H9 (cell line): Measurements from ENCODE around the gene PTCSC3. TPM values are rescaled to one million over a fixed set of nuclear protein-coding genes. Genes with fewer than 3 reads are reported as not detected.

ENCODE experiments used
- DNase-seq: peaks from one replicate; pipeline ENCODE4 v3.0.0-alpha.2; 2017
- H2AFZ ChIP-seq: one replicate; pipeline ENCODE4 v1.6.1; 2013; ENCODE audit warnings: mild to moderate bottlenecking, low read length, control low read depth, moderate library complexity
- H2AK5ac ChIP-seq: 2 replicates; pipeline ENCODE4 v1.6.1; 2013; ENCODE audit warnings: low read length, control low read depth, mixed read lengths; ENCODE audit not compliant: insufficient read length
- H2BK120ac ChIP-seq: one replicate; pipeline ENCODE4 v1.6.1; 2013; ENCODE audit warnings: low read depth, mild to moderate bottlenecking, low read length, control low read depth, inconsistent platforms; ENCODE audit not compliant: poor library complexity, severe bottlenecking
- H2BK12ac ChIP-seq: 2 replicates; pipeline ENCODE4 v1.6.1; 2013; ENCODE audit warnings: low read length, control low read depth, mixed read lengths, low read depth; ENCODE audit not compliant: insufficient read length
- H2BK15ac ChIP-seq: 2 replicates; pipeline ENCODE4 v1.6.1; 2013; ENCODE audit warnings: low read depth, low read length, control low read depth
- H2BK20ac ChIP-seq: one replicate; pipeline ENCODE4 v1.6.1; 2013; ENCODE audit warnings: low read depth, mild to moderate bottlenecking, low read length, control low read depth, inconsistent platforms; ENCODE audit not compliant: poor library complexity, severe bottlenecking
- H2BK5ac ChIP-seq: 2 replicates; pipeline ENCODE4 v1.6.1; 2013; ENCODE audit warnings: low read length, control low read depth, mixed read lengths; ENCODE audit not compliant: insufficient read length
- H3K14ac ChIP-seq: 2 replicates; pipeline ENCODE4 v1.6.1; 2013; ENCODE audit warnings: low read length, control low read depth; ENCODE audit not compliant: insufficient read depth
- H3K18ac ChIP-seq: 2 replicates; pipeline ENCODE4 v1.6.1; 2013; ENCODE audit warnings: low read depth, mild to moderate bottlenecking, mixed read lengths, low read length, control low read depth; ENCODE audit not compliant: insufficient read length
- H3K23ac ChIP-seq: 2 replicates; pipeline ENCODE4 v1.6.1; 2013; ENCODE audit warnings: low read length, control low read depth, mixed read lengths, low read depth; ENCODE audit not compliant: insufficient read length
- H3K23me2 ChIP-seq: 2 replicates; pipeline ENCODE4 v1.6.1; 2013; ENCODE audit warnings: low read depth, mild to moderate bottlenecking, mixed read lengths, low read length, control low read depth; ENCODE audit not compliant: insufficient read length, poor library complexity, severe bottlenecking
- H3K27ac ChIP-seq: 2 replicates; pipeline ENCODE4 v1.5.1; 2013; ENCODE audit warnings: low read length, control low read depth, mixed read lengths, low read depth; ENCODE audit not compliant: insufficient read length
- H3K27me3 ChIP-seq: 2 replicates; pipeline ENCODE4 v1.6.1; 2013; ENCODE audit warnings: low read length, control low read depth, inconsistent platforms; ENCODE audit not compliant: insufficient read depth
- H3K4ac ChIP-seq: 2 replicates; pipeline ENCODE4 v1.6.1; 2013; ENCODE audit warnings: low read depth, mild to moderate bottlenecking, control low read depth, inconsistent platforms, low read length, moderate library complexity
- H3K4me1 ChIP-seq: 2 replicates; pipeline ENCODE4 v1.6.1; 2013; ENCODE audit warnings: low read length, control low read depth, inconsistent platforms; ENCODE audit not compliant: insufficient read depth
- H3K4me2 ChIP-seq: 2 replicates; pipeline ENCODE4 v1.6.1; 2013; ENCODE audit warnings: low read length, control low read depth, mixed read lengths; ENCODE audit not compliant: insufficient read length, insufficient read depth
- H3K56ac ChIP-seq: 2 replicates; pipeline ENCODE4 v1.6.1; 2013; ENCODE audit warnings: low read depth, mild to moderate bottlenecking, mixed read lengths, low read length, control low read depth; ENCODE audit not compliant: insufficient read length
- H3K79me1 ChIP-seq: 2 replicates; pipeline ENCODE4 v1.6.1; 2013; ENCODE audit warnings: low read depth, mild to moderate bottlenecking, moderate library complexity, low read length, control low read depth, inconsistent platforms; ENCODE audit not compliant: insufficient read depth, poor library complexity, severe bottlenecking
- H3K79me2 ChIP-seq: 2 replicates; pipeline ENCODE4 v1.6.1; 2013; ENCODE audit warnings: low read length, control low read depth, inconsistent platforms; ENCODE audit not compliant: insufficient read depth
- H3K9ac ChIP-seq: 2 replicates; pipeline ENCODE4 v1.6.1; 2013; ENCODE audit warnings: low read length, control low read depth, mixed read lengths; ENCODE audit not compliant: insufficient read length; ENCODE audit errors: extremely low read depth
- H3K9me3 ChIP-seq: one replicate; pipeline ENCODE4 v1.6.1; 2013; ENCODE audit warnings: low read depth, low read length, inconsistent platforms; ENCODE audit not compliant: control insufficient read depth
- H3T11ph ChIP-seq: one replicate; pipeline ENCODE4 v1.6.1; 2013; ENCODE audit warnings: mild to moderate bottlenecking, low read length, control low read depth, inconsistent platforms
- H4K20me1 ChIP-seq: one replicate; pipeline ENCODE4 v1.6.1; 2013; ENCODE audit not compliant: control insufficient read depth, insufficient read length, insufficient read depth
- H4K5ac ChIP-seq: 2 replicates; pipeline ENCODE4 v1.6.1; 2013; ENCODE audit warnings: low read depth, mild to moderate bottlenecking, mixed read lengths, low read length, control low read depth; ENCODE audit not compliant: insufficient read length
- H4K8ac ChIP-seq: replicated peaks from 2 replicates; pipeline ENCODE4 v1.6.1; 2013; ENCODE audit warnings: low read length, control low read depth, mixed read lengths, low read depth; ENCODE audit not compliant: insufficient read length
- H4K91ac ChIP-seq: 2 replicates; pipeline ENCODE4 v1.6.1; 2013; ENCODE audit warnings: low read depth, mild to moderate bottlenecking, moderate library complexity, mixed read lengths, low read length, control low read depth; ENCODE audit not compliant: insufficient read length
- H3K27ac Mint-ChIP-seq, 3 experiments: 2 replicates in 2 of 3; 3 replicates in 1 of 3; pipeline ENCODE4 v1.8.0; 2020 to 2021; ENCODE audit warnings: mixed read lengths in 3 of 3, mild to moderate bottlenecking in 1 of 3, moderate library complexity in 1 of 3
- H3K27me3 Mint-ChIP-seq: 2 replicates; pipeline ENCODE4 v1.8.0; 2021; ENCODE audit warnings: low read depth, mild to moderate bottlenecking, moderate library complexity, mixed read lengths
- H3K36me3 Mint-ChIP-seq, 3 experiments: 2 replicates in 2 of 3; 3 replicates in 1 of 3; pipeline ENCODE4 v1.8.0; 2020 to 2021; ENCODE audit warnings: low read depth in 3 of 3, mixed read lengths in 3 of 3; ENCODE audit not compliant: insufficient read depth in 1 of 3
- H3K4me1 Mint-ChIP-seq, 2 experiments: 2 replicates each; pipeline ENCODE4 v1.8.0; 2020; ENCODE audit warnings: mixed read lengths in 2 of 2
- H3K4me3 Mint-ChIP-seq, 2 experiments: 2 replicates in 1 of 2; 3 replicates in 1 of 2; pipeline ENCODE4 v1.8.0; 2020 to 2021; ENCODE audit warnings: mild to moderate bottlenecking in 2 of 2, mixed read lengths in 2 of 2, moderate library complexity in 1 of 2
- H3K9me3 Mint-ChIP-seq, 2 experiments: 2 replicates in 1 of 2; 3 replicates in 1 of 2; pipeline ENCODE4 v1.8.0; 2020; ENCODE audit warnings: mild to moderate bottlenecking in 2 of 2, mixed read lengths in 2 of 2, moderate library complexity in 1 of 2
- WGBS: extraction: QIAGEN DNeasy Blood & Tissue Kit; methylation state at CpG from one replicate; pipeline ENCODE4 v1.1.7; 2013; ENCODE audit warnings: missing lambda C conversion rate, low lambda C conversion rate, mixed read lengths; ENCODE audit not compliant: insufficient read length; ENCODE audit errors: extremely low coverage; 5-methylcytosine and 5-hydroxymethylcytosine counted together
- total RNA-seq: library from RNA; stranded (reverse); gene quantifications from 2 replicates; pipeline ENCODE4 v1.2.1, GENCODE V29; 2021
- TF ChIP-seq, protein P1 (sequence below): fragments of 200-600 bp; sonication (generic); conservative IDR thresholded peaks from 3 replicates; pipeline ENCODE4 v1.8.0; 2021; ENCODE audit warnings: antibody characterized with exemption, mild to moderate bottlenecking

PTCSC3 gene
- total RNA-seq, 1 experiment from 2014 or later, result not detected

DNA sequence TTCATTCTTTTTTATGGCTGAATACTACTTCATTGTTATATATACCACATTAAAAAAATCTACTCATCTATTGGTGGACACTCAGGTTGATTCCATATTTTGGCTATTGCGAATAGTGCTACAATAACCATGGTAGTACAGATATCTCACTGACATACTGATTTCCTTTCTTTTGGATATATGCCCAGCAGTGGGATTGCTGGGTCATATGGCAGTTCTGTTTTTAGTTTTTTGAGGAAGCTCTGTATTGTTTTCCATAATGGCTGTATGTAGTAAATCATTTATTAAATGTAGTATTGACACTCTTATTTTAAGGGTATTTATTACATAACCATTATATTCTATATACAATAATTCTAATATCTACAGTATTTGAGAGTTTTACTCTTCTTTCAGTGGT is 43.7 kb downstream of the PTCSC3 start:
- no peaks in the 10 kb centered on the region for H3K9me3 Mint-ChIP-seq
- no peak overlapping the region for H3K4ac ChIP-seq
- WGBS, result no CpG with 5 or more reads among the region's 1 CpG

More for the DNA sequence above, 43.7 kb downstream of the PTCSC3 start:
- H2BK120ac ChIP-seq, result no peak overlapping the region
- no peak overlapping the region for H3K4me2 ChIP-seq
- no peak overlapping the region for H4K5ac ChIP-seq
- H4K91ac ChIP-seq, result no peak overlapping the region
- no peaks in the 10 kb centered on the region for H3K23me2 ChIP-seq
- H3K9me3 ChIP-seq, result no peaks in the 10 kb centered on the region
- peaks cover 2% of the 10 kb centered on the region; the same call in 1 of the 2 replicates for H3K27me3 Mint-ChIP-seq
- H3K27ac ChIP-seq, result no peak overlapping the region
- H2AFZ ChIP-seq, result no peak overlapping the region
- H3K4me3 Mint-ChIP-seq, result no peak overlapping the region
- H3K27ac Mint-ChIP-seq, result no peak overlapping the region
- H3K18ac ChIP-seq, result no peak overlapping the region
- no peak overlapping the region for H2BK20ac ChIP-seq
- H3K14ac ChIP-seq, result no peak overlapping the region
- no peak overlapping the region for H2BK5ac ChIP-seq
- H2BK12ac ChIP-seq, result no peak overlapping the region
- H4K8ac ChIP-seq, result no peak overlapping the region
- no peaks in the 10 kb centered on the region for H3K27me3 ChIP-seq
- H4K20me1 ChIP-seq, result no peaks in the 10 kb centered on the region
- H3T11ph ChIP-seq, result no peak overlapping the region
- H3K4me1 ChIP-seq, result no peaks in the 10 kb centered on the region
- TF ChIP-seq, protein P1, sequence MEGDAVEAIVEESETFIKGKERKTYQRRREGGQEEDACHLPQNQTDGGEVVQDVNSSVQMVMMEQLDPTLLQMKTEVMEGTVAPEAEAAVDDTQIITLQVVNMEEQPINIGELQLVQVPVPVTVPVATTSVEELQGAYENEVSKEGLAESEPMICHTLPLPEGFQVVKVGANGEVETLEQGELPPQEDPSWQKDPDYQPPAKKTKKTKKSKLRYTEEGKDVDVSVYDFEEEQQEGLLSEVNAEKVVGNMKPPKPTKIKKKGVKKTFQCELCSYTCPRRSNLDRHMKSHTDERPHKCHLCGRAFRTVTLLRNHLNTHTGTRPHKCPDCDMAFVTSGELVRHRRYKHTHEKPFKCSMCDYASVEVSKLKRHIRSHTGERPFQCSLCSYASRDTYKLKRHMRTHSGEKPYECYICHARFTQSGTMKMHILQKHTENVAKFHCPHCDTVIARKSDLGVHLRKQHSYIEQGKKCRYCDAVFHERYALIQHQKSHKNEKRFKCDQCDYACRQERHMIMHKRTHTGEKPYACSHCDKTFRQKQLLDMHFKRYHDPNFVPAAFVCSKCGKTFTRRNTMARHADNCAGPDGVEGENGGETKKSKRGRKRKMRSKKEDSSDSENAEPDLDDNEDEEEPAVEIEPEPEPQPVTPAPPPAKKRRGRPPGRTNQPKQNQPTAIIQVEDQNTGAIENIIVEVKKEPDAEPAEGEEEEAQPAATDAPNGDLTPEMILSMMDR, result no peak
- H2BK15ac ChIP-seq, result no peak overlapping the region
- no peaks in the 10 kb centered on the region for H3K79me1 ChIP-seq
- no peak for DNase-seq
- peaks cover 9 to 12% of the 10 kb centered on the region in 2 experiments for H3K4me1 Mint-ChIP-seq
- no peak overlapping the region for H2AK5ac ChIP-seq
- no peak overlapping the region for H3K23ac ChIP-seq
- H3K79me2 ChIP-seq, result no peaks in the 10 kb centered on the region
- no peaks in the 10 kb centered on the region for H3K36me3 Mint-ChIP-seq
- no peak overlapping the region for H3K9ac ChIP-seq
- no peak overlapping the region for H3K56ac ChIP-seq
